Measurements from ENCODE around the gene SHANK1. TPM values are rescaled to one million over a fixed set of nuclear protein-coding genes. Genes with fewer than 3 reads are reported as not detected.

SHANK1 gene
- total RNA-seq, 1 donor from 2014 or later = 1.1 TPM

GRCh38 chr19:50728084-50728737 is 8.6 kb upstream of the SHANK1 start:
- peak; percentile 65 for DNase-seq (ENCODE audit: low spot score)

GRCh38 chr19:50725911-50726230 is 6.3 kb upstream of the SHANK1 start:
- DNase-seq (ENCODE audit: low spot score) = no peak

- no peak for DNase-seq (ENCODE audit: low spot score)
Measured at GRCh38 chr19:50725218-50725910, 5.8 kb upstream of the SHANK1 start.

GRCh38 chr19:50724522-50725217 is 5.1 kb upstream of the SHANK1 start:
- peak; percentile 99 for DNase-seq (ENCODE audit: low spot score)

GRCh38 chr19:50723735-50724521 is 4.3 kb upstream of the SHANK1 start:
- DNase-seq (ENCODE audit: low spot score) = no peak

- peak; percentile 46 for DNase-seq (ENCODE audit: low spot score)
Measured at GRCh38 chr19:50723069-50723468, 3.5 kb upstream of the SHANK1 start, which contains the start of gene CLEC11A. CLEC11A (plus strand) TSS chr19:50723364; CDS start chr19:50723526, 162 bp downstream.

GRCh38 chr19:50722201-50723013 is 2.8 kb upstream of the SHANK1 start:
- DNase-seq (ENCODE audit: low spot score) = no peak

- DNase-seq (ENCODE audit: low spot score) = no peak
Measured at GRCh38 chr19:50721441-50722137, 2.0 kb upstream of the SHANK1 start.

GRCh38 chr19:50720921-50721381 is 1.3 kb upstream of the SHANK1 start:
- DNase-seq (ENCODE audit: low spot score) = no peak

- DNase-seq (ENCODE audit: low spot score) = no peak
Measured at GRCh38 chr19:50720181-50720920, 749 bp upstream of the SHANK1 start.

GRCh38 chr19:50719119-50719435 is 525 bp downstream of the SHANK1 start:
- no peak for DNase-seq (ENCODE audit: low spot score)

- no peak for DNase-seq (ENCODE audit: low spot score)
Measured at GRCh38 chr19:50718255-50719118, 1.1 kb downstream of the SHANK1 start.

- no peak for DNase-seq (ENCODE audit: low spot score)
Measured at GRCh38 chr19:50717891-50718254, 1.7 kb downstream of the SHANK1 start.

GRCh38 chr19:50717026-50717723 is 2.4 kb downstream of the SHANK1 start:
- no peak for DNase-seq (ENCODE audit: low spot score)

- DNase-seq (ENCODE audit: low spot score) = no peak
Measured at GRCh38 chr19:50716178-50717025, 3.2 kb downstream of the SHANK1 start.

GRCh38 chr19:50713556-50714236 is 5.9 kb downstream of the SHANK1 start:
- DNase-seq (ENCODE audit: low spot score) = no peak

GRCh38 chr19:50712833-50713232 is 6.8 kb downstream of the SHANK1 start:
- DNase-seq (ENCODE audit: low spot score) = no peak

Measured in mucosa of gallbladder (tissue), 1 donor.